ENCODE results near the gene DSG4.

DNA sequence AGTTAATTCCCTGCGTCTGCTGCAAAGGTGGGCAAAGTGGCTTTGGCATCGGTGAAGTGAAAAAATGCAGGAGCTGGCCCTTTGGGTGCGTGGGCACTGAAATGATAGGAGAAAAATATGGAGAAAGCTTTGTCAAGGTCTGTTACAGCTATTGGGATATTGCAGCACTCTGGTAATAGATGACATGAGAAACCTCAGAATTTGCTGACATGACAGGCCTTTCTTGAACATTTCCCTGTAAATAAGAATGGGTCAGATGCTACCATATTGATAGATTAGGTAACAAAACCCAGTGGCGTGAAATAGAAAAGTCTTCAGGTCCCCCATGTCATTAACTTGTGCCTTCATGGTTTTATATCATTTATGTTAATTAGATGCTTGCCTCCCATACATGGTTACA, 12.4 kb upstream of the DSG4 start:
- TF ChIP-seq, protein P1, sequence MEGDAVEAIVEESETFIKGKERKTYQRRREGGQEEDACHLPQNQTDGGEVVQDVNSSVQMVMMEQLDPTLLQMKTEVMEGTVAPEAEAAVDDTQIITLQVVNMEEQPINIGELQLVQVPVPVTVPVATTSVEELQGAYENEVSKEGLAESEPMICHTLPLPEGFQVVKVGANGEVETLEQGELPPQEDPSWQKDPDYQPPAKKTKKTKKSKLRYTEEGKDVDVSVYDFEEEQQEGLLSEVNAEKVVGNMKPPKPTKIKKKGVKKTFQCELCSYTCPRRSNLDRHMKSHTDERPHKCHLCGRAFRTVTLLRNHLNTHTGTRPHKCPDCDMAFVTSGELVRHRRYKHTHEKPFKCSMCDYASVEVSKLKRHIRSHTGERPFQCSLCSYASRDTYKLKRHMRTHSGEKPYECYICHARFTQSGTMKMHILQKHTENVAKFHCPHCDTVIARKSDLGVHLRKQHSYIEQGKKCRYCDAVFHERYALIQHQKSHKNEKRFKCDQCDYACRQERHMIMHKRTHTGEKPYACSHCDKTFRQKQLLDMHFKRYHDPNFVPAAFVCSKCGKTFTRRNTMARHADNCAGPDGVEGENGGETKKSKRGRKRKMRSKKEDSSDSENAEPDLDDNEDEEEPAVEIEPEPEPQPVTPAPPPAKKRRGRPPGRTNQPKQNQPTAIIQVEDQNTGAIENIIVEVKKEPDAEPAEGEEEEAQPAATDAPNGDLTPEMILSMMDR (conservative IDR thresholded peaks at IDR 0.05; ENCODE audit: low read length): no peak
- TF ChIP-seq EZH2phosphoT487 (IDR thresholded peaks at IDR 0.05; ENCODE audit: borderline replicate concordance, low read depth, low read length): no peak

Data from OCI-LY7 (cell line).